ENCODE results near the gene C12orf43. TPM values are rescaled to one million over a fixed set of nuclear protein-coding genes. Genes with fewer than 3 reads are reported as not detected.

Gene C12orf43
- total and polyA plus RNA-seq, 2 of the 4 experiments (the other 2 are of a cell fraction) = 12.5 to 13.5 TPM

DNA sequence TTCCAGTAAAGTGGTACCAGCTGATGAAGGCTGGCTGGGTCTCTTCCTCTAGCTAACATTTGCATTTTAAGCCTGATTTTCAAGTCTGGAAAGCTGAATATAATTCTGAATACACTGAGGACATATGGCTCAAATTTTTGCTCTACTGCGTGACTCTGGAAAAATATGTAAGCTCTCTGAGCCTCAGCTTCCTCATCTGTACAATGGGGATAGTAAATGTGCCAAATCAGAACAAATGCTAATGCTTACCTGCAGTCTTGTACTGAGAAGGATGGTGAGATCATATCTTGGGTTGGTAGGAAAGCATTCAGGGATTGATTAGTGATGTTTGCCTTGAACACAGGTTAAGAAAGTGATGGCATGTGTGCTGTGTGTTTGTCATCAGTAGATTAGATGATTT lies 23.3 kb downstream of the C12orf43 start:
- Histone ChIP-seq H2BK20ac (ENCODE audit: low read depth, low read length) (no peak overlapping the region), H2BK120ac (ENCODE audit: low read depth, low read length) (no peak overlapping the region), H3K56ac (ENCODE audit: extremely low read depth, insufficient read depth, low read length) (no peak overlapping the region), H4K91ac (ENCODE audit: insufficient read depth, low read depth, low read length) (no peak overlapping the region), H2AK5ac (ENCODE audit: low read depth, low read length) (no peak overlapping the region), H2AK9ac (replicated peaks; ENCODE audit: low read depth, low read length, poor library complexity) (no peak overlapping the region), H2BK5ac (ENCODE audit: low read depth, low read length, poor library complexity, severe bottlenecking) (no peak overlapping the region), H3K9ac (ENCODE audit: low read depth, low read length) (no peak overlapping the region), H3K27me3 (ENCODE audit: control insufficient read depth, insufficient read depth, low read length) (peaks cover 11% of the 10 kb centered on the region; the same call in 1 of the 2 replicates), H3K4ac (ENCODE audit: low read depth, low read length) (no peak overlapping the region), H3K36me3 (ENCODE audit: control insufficient read depth, insufficient read depth, low read length) (no peaks in the 10 kb centered on the region), H2AFZ (replicated peaks; ENCODE audit: low read length, poor library complexity) (no peak overlapping the region), H3K79me1 (ENCODE audit: low read depth in 1 of 2, low read length in 2 of 2) (no peaks in the 10 kb centered on the region), H3K4me3 (ENCODE audit: insufficient read depth, low read depth, low read length) (no peak overlapping the region), H3K23ac (ENCODE audit: low read depth, low read length) (no peak overlapping the region), H4K8ac (ENCODE audit: low read depth in 2 of 2, low read length in 2 of 2) (no peak overlapping the region), H3K27ac (ENCODE audit: insufficient read depth, low read length) (no peak overlapping the region), H3K4me1 (ENCODE audit: control insufficient read depth, insufficient read depth, low read length) (no peaks in the 10 kb centered on the region), H3K18ac (ENCODE audit: low read depth, low read length) (no peak overlapping the region), H3K9me3 (ENCODE audit: control insufficient read depth, insufficient read depth, low read length) (no peaks in the 10 kb centered on the region; the same call in 1 of the 2 replicates), H2BK15ac (ENCODE audit: low read depth, low read length) (no peak overlapping the region), H4K20me1 (ENCODE audit: insufficient read depth, low read length) (no peaks in the 10 kb centered on the region), H4K5ac (ENCODE audit: low read depth, low read length) (no peak overlapping the region), H3K9me1 (ENCODE audit: insufficient read depth, low read length) (no peaks in the 10 kb centered on the region), H3K4me2 (ENCODE audit: low read depth, low read length) (no peak overlapping the region), H3K14ac (replicated peaks; ENCODE audit: low read depth, low read length) (no peak overlapping the region)
- ChIA-PET POLR2A (ENCODE audit: unreplicated experiment) (no interaction called here), CTCF (interaction anchor here (0.6 kb wide), 1 partner anchor 21 kb away, joined by 4 read pairs; no protein-coding TSS in a partner anchor)
- ATAC-seq (ENCODE audit: low read depth) = no peak
- dilution Hi-C loops (cut with HindIII; ENCODE audit: low sequenced_read_pairs, unreplicated experiment) = no loop called here
- intact Hi-C loops (cut with micrococcal nuclease) = no loop called here
- no peak for DNase-seq
- no TSS peak for BruUV-seq (replicated peaks)
- TF ChIP-seq SMC3 (IDR thresholded peaks at IDR 0.05; ENCODE audit: low read depth, low read length) (no peak), MAZ (IDR thresholded peaks at IDR 0.05; ENCODE audit: borderline replicate concordance, low read depth, low read length) (no peak), CTCF (conservative IDR thresholded peaks at IDR 0.05; ENCODE audit: low read depth, low read length) (no peak), CEBPB (IDR thresholded peaks at IDR 0.05; ENCODE audit: low read depth, low read length) (no peak), MXI1 (IDR thresholded peaks at IDR 0.05; ENCODE audit: borderline replicate concordance, low read depth, low read length) (no peak), CHD1 (IDR thresholded peaks at IDR 0.05; ENCODE audit: low read depth, low read length) (no peak), BHLHE40 (IDR thresholded peaks at IDR 0.05; ENCODE audit: low read depth, low read length) (no peak), FOS (IDR thresholded peaks at IDR 0.05; ENCODE audit: low read depth, low read length) (no peak), POLR2A (IDR thresholded peaks at IDR 0.05; ENCODE audit: low read depth, low read length) (no peak)
- TF ChIP-seq, protein P1, sequence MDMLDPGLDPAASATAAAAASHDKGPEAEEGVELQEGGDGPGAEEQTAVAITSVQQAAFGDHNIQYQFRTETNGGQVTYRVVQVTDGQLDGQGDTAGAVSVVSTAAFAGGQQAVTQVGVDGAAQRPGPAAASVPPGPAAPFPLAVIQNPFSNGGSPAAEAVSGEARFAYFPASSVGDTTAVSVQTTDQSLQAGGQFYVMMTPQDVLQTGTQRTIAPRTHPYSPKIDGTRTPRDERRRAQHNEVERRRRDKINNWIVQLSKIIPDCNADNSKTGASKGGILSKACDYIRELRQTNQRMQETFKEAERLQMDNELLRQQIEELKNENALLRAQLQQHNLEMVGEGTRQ (IDR thresholded peaks at IDR 0.05; ENCODE audit: low read depth, low read length) = no peak
- WGBS, 2 experiments (ENCODE audit: extremely low coverage in 2 of 2, insufficient read length in 1 of 2) = 40% methylated on average over 1 of the region's 1 CpG; no CpG with 5 or more reads in 1 of the 2 experiments
- in situ Hi-C loops (cut with MboI; ENCODE audit: low sequenced_read_pairs) = no loop called here
